Measurements from ENCODE around the gene PMP22. TPM values are rescaled to one million over a fixed set of nuclear protein-coding genes. Genes with fewer than 3 reads are reported as not detected.

The PMP22 gene
- total and polyA plus RNA-seq, 2 of the 13 experiments (the other 11 are each of a cell fraction or from before 2014, with no cell fraction given): 5.7 to 6.2 TPM

GRCh38 chr17:15287538-15288267 is 22.6 kb upstream of the PMP22 start:
- TF ChIP-seq NFRKB (IDR thresholded peaks at IDR 0.05) (no peak), ZNF660 (CRISPR knock-in tag; IDR thresholded peaks at IDR 0.05; ENCODE audit: borderline replicate concordance, low read depth) (no peak), MYNN (CRISPR knock-in tag; IDR thresholded peaks at IDR 0.05; ENCODE audit: low read depth) (no peak), ZBTB38 (CRISPR knock-in tag; IDR thresholded peaks at IDR 0.05) (no peak), YEATS2 (CRISPR knock-in tag; IDR thresholded peaks at IDR 0.05; ENCODE audit: borderline replicate concordance) (no peak), HNF4G (IDR thresholded peaks at IDR 0.05; ENCODE audit: borderline replicate concordance, low read depth, low read length) (no peak), HNF4G (CRISPR knock-in tag; IDR thresholded peaks at IDR 0.05; ENCODE audit: borderline replicate concordance, low read depth) (no peak), GPBP1L1 (CRISPR knock-in tag; IDR thresholded peaks at IDR 0.05) (no peak), ZNF543 (CRISPR knock-in tag; IDR thresholded peaks at IDR 0.05) (no peak), ZNF382 (CRISPR knock-in tag; IDR thresholded peaks at IDR 0.05; ENCODE audit: borderline replicate concordance) (no peak), GTF2F1 (IDR thresholded peaks at IDR 0.05; ENCODE audit: low read length) (no peak), ZMAT3 (CRISPR knock-in tag; conservative IDR thresholded peaks at IDR 0.05) (no peak), PHF20 (CRISPR knock-in tag; IDR thresholded peaks at IDR 0.05) (no peak), HDAC6 (IDR thresholded peaks at IDR 0.05; ENCODE audit: low read depth, low read length) (no peak), BATF2 (CRISPR knock-in tag; IDR thresholded peaks at IDR 0.05) (no peak), HNF4A (CRISPR knock-in tag; IDR thresholded peaks at IDR 0.05) (no peak), HMG20B (CRISPR knock-in tag; conservative IDR thresholded peaks at IDR 0.05) (no peak), ZNF558 (CRISPR knock-in tag; IDR thresholded peaks at IDR 0.05; ENCODE audit: borderline replicate concordance) (no peak)
- Histone ChIP-seq H3K4me2 (ENCODE audit: low read depth, low read length) (no peak overlapping the region), H3K36me3 (replicated peaks in 1 of 2; ENCODE audit: control insufficient read depth in 1 of 2, insufficient read depth in 2 of 2, low read length in 2 of 2) (no peaks in the 10 kb centered on the region), H2AFZ (ENCODE audit: low read length) (no peak overlapping the region), H3K4me3 (replicated peaks in 1 of 3; ENCODE audit: insufficient read depth in 1 of 3, low read depth in 2 of 3, low read length in 3 of 3) (no peak overlapping the region), H3K9ac (ENCODE audit: insufficient read depth, low read depth, low read length) (no peak overlapping the region), H3K27me3 (ENCODE audit: control insufficient read depth in 1 of 2, insufficient read depth in 2 of 2, low read length in 2 of 2) (0 out of 5 replicates have a peak, but pooled peaks cover 0 to 5% of the 10 kb centered on the region in 2 experiments), H4K20me1 (ENCODE audit: insufficient read depth, low read length) (no peaks in the 10 kb centered on the region), H3K4me1 (ENCODE audit: insufficient read depth, low read length) (peaks cover 8% of the 10 kb centered on the region; the same call in 1 of the 2 replicates), H3K27ac (ENCODE audit: extremely low read length, insufficient read depth, low read length) (no peak overlapping the region), H3K79me2 (ENCODE audit: insufficient read depth, low read length) (no peaks in the 10 kb centered on the region), H3K9me3 (ENCODE audit: low read length) (no peaks in the 10 kb centered on the region)
- no TSS peak for BruUV-seq (replicated peaks)
- intact Hi-C loops (cut with micrococcal nuclease; ENCODE audit: unreplicated experiment): no loop called here
- ChIA-PET CTCF (ENCODE audit: low intra/inter-chr PET ratio, low total read pairs) (no interaction called here), POLR2A (no interaction called here)
- ATAC-seq (no peak), DNase-seq (ENCODE audit: low spot score) (no peak), FAIRE-seq (no peak)
- 2% methylated on average over 4 of the region's 4 CpGs for WGBS (ENCODE audit: low lambda C conversion rate)
- in situ Hi-C loops (cut with HindIII; ENCODE audit: extremely low pct_ligation_motif_present, low pct_unique_long_range_greater_than_20kb): loop anchor here (10.0 kb wide), 1 partner anchor 57 kb away; the partner anchor contains the start of gene TEKT3

Measured in HepG2 (cell line).